HT1080 (cell line): ENCODE data around the gene SIRT6. TPM values are rescaled to one million over a fixed set of nuclear protein-coding genes. Genes with fewer than 3 reads are reported as not detected.
A peak's percentile ranks its signal among the peaks of the same experiment; 100 is the strongest.
"Not testable (repeated sequence)": the region's sequence is repeated elsewhere in the genome, so short reads cannot be mapped to it uniquely, and the experiment has no call there.

Experiments used
- DNase-seq: peaks from one replicate; pipeline ENCODE4 v3.0.0-alpha.2; 2015; ENCODE audit warnings: low read depth
- small RNA-seq: library from RNA; depleted of rRNA; stranded (forward); fragments of <200 nt; gene quantifications from one replicate; pipeline ENCODE3, GENCODE V24; 2014
- total RNA-seq: library from RNA; depleted of rRNA; stranded (reverse); fragments of >200 nt; shearing (Covaris generic); gene quantifications from 2 replicates; pipeline ENCODE4 v1.2.3, GENCODE V29; 2014; rRNA removed

Gene SIRT6
- total RNA-seq, 1 experiment from 2014 or later: 18.5 TPM

DNA sequence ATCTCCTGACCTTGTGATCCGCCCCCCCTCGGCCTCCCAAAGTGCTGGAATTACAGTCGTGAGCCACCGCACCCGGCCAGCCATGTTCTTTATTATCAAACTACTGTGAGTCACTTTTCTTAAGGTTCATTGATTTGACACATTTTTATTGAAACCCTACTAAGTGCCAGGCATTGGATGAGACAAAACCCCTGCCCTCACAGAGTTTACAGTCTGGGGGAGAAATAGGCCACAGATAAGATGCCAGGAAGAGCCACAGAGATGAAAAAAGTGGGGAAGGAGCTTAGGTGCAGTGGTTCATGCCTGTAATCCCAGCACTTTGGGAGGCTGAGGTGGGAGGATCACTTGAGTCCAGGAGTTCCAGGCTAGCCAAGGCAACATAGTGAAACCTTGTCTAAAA lies 43.9 kb downstream of the SIRT6 start:
- DNase-seq: no peak

DNA sequence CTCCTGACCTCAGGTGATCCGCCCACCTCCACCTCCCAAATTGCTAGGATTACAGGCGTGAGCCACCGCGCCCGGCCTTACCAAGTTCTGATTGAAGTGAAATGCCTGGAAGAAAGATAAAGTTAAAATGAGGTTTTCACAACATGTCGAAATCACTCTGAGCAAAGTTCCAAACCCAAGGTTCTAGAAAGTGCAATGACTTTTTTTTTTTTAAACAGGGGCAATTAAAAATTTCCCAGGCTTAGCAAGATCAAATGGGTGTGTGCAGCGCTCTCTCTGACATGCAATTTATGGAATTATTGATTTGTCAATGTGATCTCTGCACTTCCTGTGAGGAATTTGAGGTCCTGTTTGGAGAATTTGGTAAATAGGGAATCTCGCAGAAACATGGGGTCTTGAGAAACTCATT lies 45.7 kb downstream of the SIRT6 start:
- DNase-seq: no peak

GRCh38 chr19:4135386-4135785 lies 47.0 kb downstream of the SIRT6 start:
- DNase-seq: not testable (repeated sequence)

DNA sequence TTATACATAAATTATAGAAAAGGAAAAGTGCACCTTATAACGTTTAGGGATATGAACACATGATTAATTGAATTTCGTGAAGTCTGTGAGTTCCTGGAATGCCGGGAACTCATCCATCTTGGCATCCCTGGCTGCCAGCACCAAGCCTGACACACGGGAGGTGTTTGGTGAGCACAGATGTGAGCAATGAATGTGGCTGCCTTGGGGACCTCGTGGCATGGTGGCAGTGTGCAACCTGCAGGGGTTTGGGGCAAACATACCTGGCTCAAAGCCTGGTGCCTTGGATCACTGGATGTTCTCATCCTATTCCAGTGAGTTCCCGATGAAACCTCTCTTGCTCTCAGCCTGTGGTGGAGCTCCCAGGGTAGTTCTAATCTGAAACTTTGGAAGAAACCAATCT lies 48.0 kb downstream of the SIRT6 start:
- no peak for DNase-seq

DNA sequence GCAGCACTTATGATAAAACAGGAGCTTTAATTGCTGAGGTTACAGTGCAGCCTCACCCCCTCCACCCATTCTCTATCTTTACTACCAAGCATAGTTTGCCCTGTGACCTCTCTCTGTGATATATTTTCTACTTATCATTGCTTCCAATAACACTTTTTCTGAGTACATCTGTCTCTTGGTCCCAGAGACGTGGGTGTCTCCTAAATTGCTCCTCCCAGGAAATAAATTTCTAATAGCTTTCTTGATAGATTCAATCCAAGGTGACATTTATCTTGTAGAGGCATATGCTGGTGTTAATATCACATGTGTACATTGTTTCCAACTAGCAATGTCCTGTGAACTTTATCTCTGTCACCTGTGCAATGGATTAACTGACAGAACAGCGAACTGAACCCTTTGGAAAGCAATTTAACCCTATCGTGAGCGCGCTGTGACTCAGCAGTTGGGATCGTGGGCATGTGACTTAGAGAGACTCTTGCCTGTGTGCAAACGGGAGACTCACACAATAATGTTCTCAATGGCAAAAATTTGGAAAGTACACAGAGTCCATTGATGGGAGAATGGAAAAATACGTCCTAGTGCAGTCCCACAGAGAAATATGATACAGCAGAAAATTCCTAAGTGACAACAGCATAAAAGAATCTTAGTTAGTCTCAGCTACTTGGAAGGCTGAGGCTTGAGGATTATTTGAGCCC lies 51.5 kb downstream of the SIRT6 start:
- DNase-seq: peak; percentile 75

GRCh38 chr19:4129050-4129449 lies 53.3 kb downstream of the SIRT6 start:
- not testable (repeated sequence) for DNase-seq

DNA sequence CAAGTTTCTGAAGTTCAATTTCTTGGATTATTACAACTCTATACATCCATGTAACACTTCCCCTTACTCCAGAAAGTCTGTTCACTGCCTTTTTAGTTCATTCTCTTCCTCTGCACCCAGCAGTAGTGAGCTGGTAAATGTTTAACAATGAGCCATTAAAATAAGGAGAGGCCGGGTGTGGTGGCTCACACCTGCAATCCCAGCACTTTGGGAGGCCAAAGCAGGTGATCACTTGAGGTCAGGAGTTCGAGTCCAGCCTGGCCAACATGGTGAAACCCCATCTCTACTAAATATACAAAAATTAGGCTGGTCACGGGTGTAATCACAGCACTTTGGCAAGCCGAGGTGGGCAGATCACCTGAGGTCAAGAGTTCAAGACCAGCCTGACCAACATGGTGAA lies 55.0 kb downstream of the SIRT6 start:
- DNase-seq: not testable (repeated sequence)

- no peak for DNase-seq
Observed at GRCh38 chr19:4124638-4125037, 57.7 kb downstream of the SIRT6 start.

Small RNA genes lying within 50 kb of the gene (small RNA-seq; reads per million reads assigned to genes)
- gene RF00017: not detected

Other genes with a start within 250 kb of the SIRT6 start
- not detected in 2 replicates for gene NMRK2, start 249.5 kb downstream of the SIRT6 start, total RNA-seq
- 46.8 and 54.7 TPM in 2 replicates for gene DAPK3, start 211.5 kb downstream of the SIRT6 start, total RNA-seq
- gene EEF2, start 197.1 kb downstream of the SIRT6 start, total RNA-seq: 1,252 and 1,397 TPM in 2 replicates
- gene PIAS4, start 174.8 kb downstream of the SIRT6 start, total RNA-seq: 15.1 and 20.0 TPM in 2 replicates
- 8.8 and 17.2 TPM in 2 replicates for gene ZBTB7A, start 115.7 kb downstream of the SIRT6 start, total RNA-seq
- gene MAP2K2, start 58.4 kb downstream of the SIRT6 start, total RNA-seq: 105 and 124 TPM in 2 replicates
- gene CREB3L3, start 28.9 kb downstream of the SIRT6 start, total RNA-seq: not detected in 2 replicates
- gene ANKRD24, start 126 bp upstream of the SIRT6 start, total RNA-seq: 0.20 and 0.42 TPM in 2 replicates
- 0.63 and 1.3 TPM in 2 replicates for gene EBI3, start 47.0 kb upstream of the SIRT6 start, total RNA-seq
- gene YJU2, start 64.5 kb upstream of the SIRT6 start, total RNA-seq: 23.8 and 28.1 TPM in 2 replicates
- not detected in 2 replicates for gene SHD, start 96.7 kb upstream of the SIRT6 start, total RNA-seq
- not detected in 2 replicates for gene TMIGD2, start 119.8 kb upstream of the SIRT6 start, total RNA-seq
- gene FSD1, start 122.0 kb upstream of the SIRT6 start, total RNA-seq: 9.7 and 10.0 TPM in 2 replicates
- gene STAP2, start 156.3 kb upstream of the SIRT6 start, total RNA-seq: 2.3 and 3.6 TPM in 2 replicates
- 1.3 and 2.7 TPM in 2 replicates for gene MPND, start 161.0 kb upstream of the SIRT6 start, total RNA-seq
- 46.6 and 62.9 TPM in 2 replicates for gene SH3GL1, start 218.0 kb upstream of the SIRT6 start, total RNA-seq
- gene CHAF1A, start 220.1 kb upstream of the SIRT6 start, total RNA-seq: 26.5 and 44.1 TPM in 2 replicates